OCI-LY1 (cell line): Measurements from ENCODE around the gene KIF19.

Experiments used
- H2AFZ ChIP-seq: fragments of 200-600 bp; sonication (generic), shearing (Covaris generic); 2 replicates; pipeline ENCODE4 v1.6.0; 2014; ENCODE audit warnings: antibody characterized with exemption, mild to moderate bottlenecking, low read length
- H3F3A ChIP-seq: fragments of 200-600 bp; sonication (generic), shearing (Covaris generic); 2 replicates; pipeline ENCODE4 v1.6.0; 2014; ENCODE audit warnings: mild to moderate bottlenecking, antibody characterized with exemption, low read length, moderate library complexity; ENCODE audit not compliant: insufficient read depth
- H3K27ac ChIP-seq: fragments of 200-600 bp; sonication (generic); 2 replicates; pipeline ENCODE4 v1.5.1; 2014; ENCODE audit warnings: low read length, mixed run types, mild to moderate bottlenecking, low read depth; ENCODE audit not compliant: poor library complexity, severe bottlenecking
- H3K27me3 ChIP-seq: fragments of 200-600 bp; sonication (generic); 2 replicates; pipeline ENCODE4 v1.6.0; 2014; ENCODE audit warnings: antibody characterized with exemption, mild to moderate bottlenecking, low read length, moderate library complexity; ENCODE audit not compliant: insufficient read depth
- H3K36me3 ChIP-seq: fragments of 200-600 bp; sonication (generic); 2 replicates; pipeline ENCODE4 v1.6.1; 2014; ENCODE audit warnings: mild to moderate bottlenecking, antibody characterized with exemption, low read length, moderate library complexity, mixed read lengths; ENCODE audit not compliant: insufficient read depth
- H3K4me1 ChIP-seq: fragments of 200-600 bp; sonication (generic); 2 replicates; pipeline ENCODE4 v1.5.1; 2014; ENCODE audit warnings: mild to moderate bottlenecking, low read length, moderate library complexity; ENCODE audit not compliant: insufficient read depth, severe bottlenecking
- H3K4me2 ChIP-seq: fragments of 200-600 bp; sonication (generic), shearing (Covaris generic); 2 replicates; pipeline ENCODE4 v1.6.1; 2014; ENCODE audit warnings: low read length
- H3K4me3 ChIP-seq: fragments of 200-600 bp; sonication (generic); 2 replicates; pipeline ENCODE4 v1.5.1; 2014; ENCODE audit warnings: low read length, low read depth, mild to moderate bottlenecking, mixed read lengths; ENCODE audit not compliant: poor library complexity, severe bottlenecking
- H3K79me2 ChIP-seq: fragments of 200-600 bp; shearing (Covaris generic); 2 replicates; pipeline ENCODE4 v1.6.1; 2016; ENCODE audit warnings: mixed run types, low read length, mixed read lengths; ENCODE audit not compliant: insufficient read depth
- H3K9ac ChIP-seq: fragments of 200-600 bp; sonication (generic), shearing (Covaris generic); 2 replicates; pipeline ENCODE4 v1.6.1; 2014; ENCODE audit warnings: mild to moderate bottlenecking, low read length, mixed read lengths
- H3K9me2 ChIP-seq: fragments of 200-600 bp; sonication (generic), shearing (Covaris generic); 2 replicates; pipeline ENCODE4 v1.6.1; 2014; ENCODE audit warnings: low read depth, mild to moderate bottlenecking, low read length, mixed read lengths
- H3K9me3 ChIP-seq: fragments of 200-600 bp; shearing (Covaris generic); 2 replicates; pipeline ENCODE4 v1.6.1; 2014; ENCODE audit warnings: low read length, mixed read lengths
- H4K20me1 ChIP-seq: fragments of 200-600 bp; sonication (generic), shearing (Covaris generic); 2 replicates; pipeline ENCODE4 v1.6.0; 2016; ENCODE audit warnings: mild to moderate bottlenecking, low read length; ENCODE audit not compliant: insufficient read depth
- EZH2 ChIP-seq: fragments of 200-600 bp; sonication (generic), shearing (Covaris generic); IDR thresholded peaks from 2 replicates; pipeline ENCODE4 v1.8.0; 2017; ENCODE audit warnings: borderline replicate concordance, mixed run types, mild to moderate bottlenecking, antibody characterized with exemption, low read length, moderate library complexity, mixed read lengths
- TF ChIP-seq, protein P1 (sequence below): fragments of 200-600 bp; sonication (generic), shearing (Covaris generic); IDR thresholded peaks from 2 replicates; pipeline ENCODE4 v1.5.1; 2017; ENCODE audit warnings: mild to moderate bottlenecking, antibody characterized with exemption, low read length, moderate library complexity, mixed read lengths

The KIF19 gene

DNA sequence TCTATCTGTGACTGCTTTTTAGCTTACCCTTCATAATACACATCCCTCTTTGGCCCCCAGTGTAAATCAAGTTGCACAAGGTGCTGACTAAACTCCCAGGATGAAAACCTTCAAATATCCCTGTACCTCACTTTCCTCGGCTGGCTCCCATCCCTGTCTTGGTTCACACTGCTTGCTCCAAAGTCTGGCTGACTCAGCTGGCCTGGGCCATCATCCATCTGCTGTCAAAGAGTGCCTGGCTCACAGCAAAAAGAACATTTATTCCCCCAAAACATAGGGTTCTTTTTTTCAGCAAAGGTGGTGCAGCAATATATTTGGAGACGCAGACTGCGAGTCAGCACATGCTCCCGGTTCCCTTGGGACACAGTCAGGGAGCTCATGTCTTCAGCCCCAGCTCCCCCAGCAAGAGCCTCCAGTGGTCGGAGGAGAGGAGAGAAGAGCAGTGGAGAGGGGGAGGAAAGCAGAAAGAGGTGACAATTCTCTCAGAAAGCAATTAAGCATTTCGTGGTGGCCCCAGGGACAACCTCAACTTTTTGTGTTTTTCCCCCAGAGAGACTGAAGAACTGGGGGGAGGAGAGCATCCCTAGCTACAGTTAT is 67.4 kb downstream of the KIF19 start:
- Histone ChIP-seq H3K9ac (no peak overlapping the region), H4K20me1 (no peaks in the 10 kb centered on the region), H3K9me2 (no peaks in the 10 kb centered on the region), H2AFZ (no peak overlapping the region), H3K4me2 (no peak overlapping the region), H3K79me2 (no peaks in the 10 kb centered on the region), H3K36me3 (no peaks in the 10 kb centered on the region), H3F3A (no peaks in the 10 kb centered on the region), H3K4me3 (no peak overlapping the region), H3K27ac (no peak overlapping the region), H3K27me3 (no peaks in the 10 kb centered on the region; the same call in 1 of the 2 replicates), H3K9me3 (no peaks in the 10 kb centered on the region), H3K4me1 (no peaks in the 10 kb centered on the region)
- no peak for TF ChIP-seq EZH2

DNA sequence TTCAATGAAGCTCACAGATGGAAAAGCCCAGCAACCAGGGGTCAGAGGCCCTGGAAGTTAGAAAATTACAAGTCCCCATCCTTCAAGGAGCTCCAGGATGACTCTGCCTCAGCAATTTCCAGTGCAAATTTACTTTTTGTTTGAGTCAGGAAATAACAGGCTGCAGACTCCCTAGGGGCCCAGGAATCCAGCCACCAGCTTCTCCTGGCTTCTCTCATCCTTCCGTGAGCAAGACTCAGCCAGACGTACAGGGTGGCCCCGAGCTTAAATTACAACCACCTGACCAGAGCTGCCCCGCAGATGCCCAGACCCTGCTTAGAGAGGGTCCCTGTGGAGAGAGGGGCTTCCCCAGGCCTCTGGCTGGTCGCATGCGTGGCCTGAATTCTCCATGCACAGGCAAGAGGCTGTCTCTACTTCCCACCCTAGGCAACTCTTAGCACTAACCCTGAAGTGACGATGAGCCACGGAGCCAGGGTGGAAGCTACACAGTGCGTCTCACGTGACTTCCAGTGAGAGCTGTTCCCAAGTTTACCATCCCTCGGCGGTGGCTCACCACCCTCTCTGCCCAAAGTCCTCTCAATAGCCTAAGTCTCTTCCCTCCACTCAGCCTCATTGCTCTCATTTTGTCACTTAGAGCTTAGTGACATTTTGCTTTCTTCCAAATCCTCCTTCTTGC is 68.4 kb downstream of the KIF19 start:
- Histone ChIP-seq H3K4me2 (no peak overlapping the region), H3K27ac (no peak overlapping the region), H3K4me3 (no peak overlapping the region), H3K27me3 (no peaks in the 10 kb centered on the region; the same call in 1 of the 2 replicates), H3K36me3 (no peaks in the 10 kb centered on the region), H3K4me1 (no peaks in the 10 kb centered on the region), H3K79me2 (no peaks in the 10 kb centered on the region), H3K9me2 (no peaks in the 10 kb centered on the region), H2AFZ (no peak overlapping the region), H3F3A (no peaks in the 10 kb centered on the region), H4K20me1 (no peaks in the 10 kb centered on the region), H3K9ac (no peak overlapping the region), H3K9me3 (no peaks in the 10 kb centered on the region)
- TF ChIP-seq, protein P1, sequence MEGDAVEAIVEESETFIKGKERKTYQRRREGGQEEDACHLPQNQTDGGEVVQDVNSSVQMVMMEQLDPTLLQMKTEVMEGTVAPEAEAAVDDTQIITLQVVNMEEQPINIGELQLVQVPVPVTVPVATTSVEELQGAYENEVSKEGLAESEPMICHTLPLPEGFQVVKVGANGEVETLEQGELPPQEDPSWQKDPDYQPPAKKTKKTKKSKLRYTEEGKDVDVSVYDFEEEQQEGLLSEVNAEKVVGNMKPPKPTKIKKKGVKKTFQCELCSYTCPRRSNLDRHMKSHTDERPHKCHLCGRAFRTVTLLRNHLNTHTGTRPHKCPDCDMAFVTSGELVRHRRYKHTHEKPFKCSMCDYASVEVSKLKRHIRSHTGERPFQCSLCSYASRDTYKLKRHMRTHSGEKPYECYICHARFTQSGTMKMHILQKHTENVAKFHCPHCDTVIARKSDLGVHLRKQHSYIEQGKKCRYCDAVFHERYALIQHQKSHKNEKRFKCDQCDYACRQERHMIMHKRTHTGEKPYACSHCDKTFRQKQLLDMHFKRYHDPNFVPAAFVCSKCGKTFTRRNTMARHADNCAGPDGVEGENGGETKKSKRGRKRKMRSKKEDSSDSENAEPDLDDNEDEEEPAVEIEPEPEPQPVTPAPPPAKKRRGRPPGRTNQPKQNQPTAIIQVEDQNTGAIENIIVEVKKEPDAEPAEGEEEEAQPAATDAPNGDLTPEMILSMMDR, result no peak
- TF ChIP-seq EZH2, result no peak

DNA sequence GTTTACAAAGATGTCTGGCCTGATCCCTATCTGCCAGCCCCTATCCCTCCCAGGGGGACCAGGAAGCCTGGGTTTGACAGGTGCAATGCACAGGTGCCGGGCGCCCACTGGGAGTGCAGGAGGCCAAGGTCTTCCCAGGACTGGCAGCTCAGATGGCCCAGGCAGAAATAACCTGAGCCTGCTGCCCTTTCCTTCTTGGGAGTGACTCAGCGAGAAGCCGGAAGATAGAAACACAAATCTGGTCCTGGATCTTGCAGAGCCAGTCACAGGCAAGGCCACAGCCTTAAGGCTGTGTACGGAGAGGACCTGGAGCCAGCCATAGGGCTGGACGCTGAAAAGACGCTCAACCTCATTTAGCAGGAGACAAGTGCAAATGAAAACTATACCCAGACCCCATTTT is 69.0 kb downstream of the KIF19 start:
- Histone ChIP-seq H3F3A (no peaks in the 10 kb centered on the region), H3K27me3 (no peaks in the 10 kb centered on the region; the same call in 1 of the 2 replicates), H3K4me2 (no peak overlapping the region), H3K4me1 (no peaks in the 10 kb centered on the region), H3K9me3 (no peaks in the 10 kb centered on the region), H3K36me3 (no peaks in the 10 kb centered on the region), H3K79me2 (no peaks in the 10 kb centered on the region), H3K9ac (no peak overlapping the region), H4K20me1 (no peaks in the 10 kb centered on the region), H3K27ac (no peak overlapping the region), H3K4me3 (no peak overlapping the region), H2AFZ (no peak overlapping the region), H3K9me2 (no peaks in the 10 kb centered on the region)
- no peak for TF ChIP-seq EZH2
- TF ChIP-seq, protein P1, result no peak

DNA sequence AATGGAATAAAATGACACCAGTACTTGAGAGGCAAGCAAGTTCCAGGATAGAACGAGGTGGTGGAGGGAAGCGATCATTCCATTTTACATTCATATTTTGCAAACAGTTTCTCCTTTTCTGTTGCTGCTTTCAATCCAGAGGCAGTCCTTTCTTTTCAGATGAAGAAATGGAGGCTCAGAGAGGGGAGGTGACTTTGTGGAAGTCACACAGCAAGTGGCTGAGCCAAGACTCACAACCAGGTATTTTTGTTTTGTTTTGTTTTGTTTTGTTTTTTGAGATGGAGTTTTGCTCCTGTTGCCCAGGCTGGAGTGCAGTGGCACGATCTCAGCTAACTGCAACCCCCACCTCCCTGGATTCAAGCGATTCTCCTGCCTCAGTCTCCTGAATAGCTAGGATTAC is 70.5 kb downstream of the KIF19 start:
- no peak overlapping the region for H2AFZ ChIP-seq
- no peaks in the 10 kb centered on the region for H3K9me3 ChIP-seq
- no peaks in the 10 kb centered on the region; the same call in 1 of the 2 replicates for H3K27me3 ChIP-seq
- H3K9ac ChIP-seq, result no peak overlapping the region
- no peaks in the 10 kb centered on the region for H3K4me1 ChIP-seq
- no peak overlapping the region for H3K4me3 ChIP-seq
- TF ChIP-seq EZH2, result no peak
- TF ChIP-seq, protein P1, result no peak
- H3K9me2 ChIP-seq, result no peaks in the 10 kb centered on the region
- H3K36me3 ChIP-seq, result no peaks in the 10 kb centered on the region
- H4K20me1 ChIP-seq, result no peaks in the 10 kb centered on the region
- H3K4me2 ChIP-seq, result no peak overlapping the region
- H3F3A ChIP-seq, result no peaks in the 10 kb centered on the region
- H3K27ac ChIP-seq, result no peak overlapping the region
- no peaks in the 10 kb centered on the region for H3K79me2 ChIP-seq
